T-helper 1 cell treated with Interleukin-12 subunit alpha and Interleukin-12 subunit beta and Interleukin-4 antibody, amounts not matched to agents 30 μg/mL and 1 μg/mL, for 36 hours (primary cell): ENCODE results near the gene VKORC1.

Experiments used
- H3K27ac Mint-ChIP-seq: one replicate; pipeline ENCODE4 v1.8.0; 2021; ENCODE audit warnings: mild to moderate bottlenecking, mixed read lengths
- H3K27me3 Mint-ChIP-seq: one replicate; pipeline ENCODE4 v1.8.0; 2021; ENCODE audit warnings: low read depth, mixed read lengths
- H3K36me3 Mint-ChIP-seq: one replicate; pipeline ENCODE4 v1.8.0; 2021; ENCODE audit warnings: low read depth, mixed read lengths
- H3K4me1 Mint-ChIP-seq: one replicate; pipeline ENCODE4 v1.8.0; 2021; ENCODE audit warnings: low read depth, mixed read lengths
- H3K4me3 Mint-ChIP-seq: one replicate; pipeline ENCODE4 v1.8.0; 2021; ENCODE audit warnings: mild to moderate bottlenecking, moderate library complexity, mixed read lengths
- H3K9me3 Mint-ChIP-seq: one replicate; pipeline ENCODE4 v1.8.0; 2021; ENCODE audit warnings: mixed read lengths

The VKORC1 gene

GRCh38 chr16:31052114-31052513, 42.5 kb downstream of the VKORC1 start:
- no peaks in the 10 kb centered on the region for H3K9me3 Mint-ChIP-seq
- peak overlapping the region; percentile 47 for H3K27ac Mint-ChIP-seq
- H3K4me1 Mint-ChIP-seq = peaks cover 4% of the 10 kb centered on the region
- H3K4me3 Mint-ChIP-seq = no peak overlapping the region
- peaks cover 4% of the 10 kb centered on the region for H3K36me3 Mint-ChIP-seq
- H3K27me3 Mint-ChIP-seq = no peaks in the 10 kb centered on the region

GRCh38 chr16:31050280-31051030, 44.1 kb downstream of the VKORC1 start:
- H3K4me1 Mint-ChIP-seq = peaks cover 4% of the 10 kb centered on the region
- no peak overlapping the region for H3K27ac Mint-ChIP-seq
- H3K36me3 Mint-ChIP-seq = peaks cover 1% of the 10 kb centered on the region
- no peak overlapping the region for H3K4me3 Mint-ChIP-seq
- no peaks in the 10 kb centered on the region for H3K27me3 Mint-ChIP-seq
- no peaks in the 10 kb centered on the region for H3K9me3 Mint-ChIP-seq

- Mint-ChIP-seq H3K4me3 (no peak overlapping the region), H3K9me3 (no peaks in the 10 kb centered on the region), H3K27me3 (no peaks in the 10 kb centered on the region), H3K4me1 (no peaks in the 10 kb centered on the region), H3K36me3 (peaks cover 15% of the 10 kb centered on the region), H3K27ac (no peak overlapping the region)
Measured at GRCh38 chr16:31043898-31044481, 50.6 kb downstream of the VKORC1 start.

- Mint-ChIP-seq H3K9me3 (no peaks in the 10 kb centered on the region), H3K4me1 (no peaks in the 10 kb centered on the region), H3K4me3 (no peak overlapping the region), H3K36me3 (peaks cover 21% of the 10 kb centered on the region), H3K27ac (no peak overlapping the region), H3K27me3 (no peaks in the 10 kb centered on the region)
Measured at GRCh38 chr16:31043352-31043751, 51.2 kb downstream of the VKORC1 start.

GRCh38 chr16:31042866-31043265, 51.7 kb downstream of the VKORC1 start:
- Mint-ChIP-seq H3K27ac (no peak overlapping the region), H3K27me3 (no peaks in the 10 kb centered on the region), H3K9me3 (no peaks in the 10 kb centered on the region), H3K36me3 (peaks cover 21% of the 10 kb centered on the region), H3K4me1 (no peaks in the 10 kb centered on the region), H3K4me3 (no peak overlapping the region)
